PC-9 (cell line): ENCODE data around the gene CBX4. TPM values are rescaled to one million over a fixed set of nuclear protein-coding genes. Genes with fewer than 3 reads are reported as not detected.

Experiments used
- BruUV-seq: library from RNA; stranded (reverse); fragments of 400-500 nt; replicated peaks from 2 replicates; lab custom pipeline; 2021; lab: Mats Ljungman, UMichigan
- CTCF ChIA-PET: fragments of 300-600 bp; sonication (Branson Sonifier 250); formaldehyde crosslinking; loops from one replicate; lab custom pipeline; 2022; ENCODE audit warnings: antibody characterized with exemption; lab: Charles Lee
- POLR2A ChIA-PET: fragments of 300-600 bp; sonication (Branson Sonifier 250); formaldehyde crosslinking; loops from one replicate; lab custom pipeline; 2022; ENCODE audit warnings: antibody characterized with exemption; ENCODE audit not compliant: unreplicated experiment; lab: Charles Lee
- DNase-seq, 2 experiments: peaks; one replicate each; pipeline versions ENCODE4 v3.0.0 to v3.0.0-alpha.2; 2015 to 2022; ENCODE audit warnings: mixed read lengths in 1 of 2
- H2AFZ ChIP-seq: fragments of 200-600 bp; sonication (generic); 2 replicates; pipeline ENCODE4 v1.8.1; 2017; ENCODE audit warnings: antibody characterized with exemption
- H3F3A ChIP-seq: fragments of 200-600 bp; sonication (generic); 2 replicates; pipeline ENCODE4 v1.8.1; 2017; ENCODE audit warnings: antibody characterized with exemption, mild to moderate bottlenecking, low read depth; ENCODE audit not compliant: insufficient read depth
- H3K27ac ChIP-seq: fragments of 200-600 bp; sonication (generic); 2 replicates; pipeline ENCODE4 v1.6.1; 2016; ENCODE audit warnings: mixed run types
- H3K27me3 ChIP-seq: fragments of 200-600 bp; sonication (generic); 2 replicates; pipeline ENCODE4 v1.6.1; 2016; ENCODE audit warnings: low read depth, mixed run types; ENCODE audit not compliant: insufficient read depth
- H3K36me3 ChIP-seq: fragments of 200-600 bp; sonication (generic); 2 replicates; pipeline ENCODE4 v1.6.1; 2016; ENCODE audit warnings: low read depth, mixed run types
- H3K4me1 ChIP-seq: fragments of 200-600 bp; sonication (generic); replicated peaks from 2 replicates; pipeline ENCODE4 v1.6.1; 2016; ENCODE audit warnings: mixed run types; ENCODE audit not compliant: insufficient read depth
- H3K4me2 ChIP-seq: fragments of 200-600 bp; sonication (generic); 2 replicates; pipeline ENCODE4 v1.6.1; 2017; ENCODE audit warnings: mixed run types
- H3K4me3 ChIP-seq: fragments of 200-600 bp; sonication (generic); 2 replicates; pipeline ENCODE4 v1.6.1; 2016; ENCODE audit warnings: mixed run types
- H3K79me2 ChIP-seq: fragments of 200-600 bp; sonication (generic); 2 replicates; pipeline ENCODE4 v1.6.1; 2017; ENCODE audit warnings: low read depth, mixed run types
- H3K9me2 ChIP-seq: fragments of 200-600 bp; sonication (generic); 2 replicates; pipeline ENCODE4 v1.8.1; 2017; ENCODE audit warnings: mild to moderate bottlenecking; ENCODE audit not compliant: insufficient read depth
- H3K9me3 ChIP-seq: fragments of 200-600 bp; sonication (generic); 2 replicates; pipeline ENCODE4 v1.8.1; 2016; ENCODE audit warnings: low read depth; ENCODE audit not compliant: insufficient read depth
- H4K20me1 ChIP-seq: fragments of 200-600 bp; sonication (generic); 2 replicates; pipeline ENCODE4 v1.8.1; 2017; ENCODE audit not compliant: insufficient read depth
- EZH2 ChIP-seq: fragments of 200-600 bp; sonication (generic); IDR thresholded peaks from 2 replicates; pipeline ENCODE4 v1.8.0; 2017; ENCODE audit warnings: antibody characterized with exemption, low read depth
- intact Hi-C: fragments of 100-400 bp; cut with micrococcal nuclease; formaldehyde crosslinking; loops from one replicate; pipeline ENCODE4 v1.10.0; 2022; ENCODE audit not compliant: unreplicated experiment
- total RNA-seq: library from RNA; stranded (reverse); gene quantifications from 2 replicates; pipeline ENCODE4 v1.2.3, GENCODE V29; 2021
- TF ChIP-seq, protein P1 (sequence below): fragments of 200-600 bp; sonication (generic); conservative IDR thresholded peaks from 2 replicates; pipeline ENCODE4 v1.6.1; 2017; ENCODE audit warnings: mixed run types, antibody characterized with exemption, mild to moderate bottlenecking, moderate library complexity

The CBX4 gene
- total RNA-seq, 1 experiment from 2014 or later = 32.0 TPM

- Histone ChIP-seq H3K4me1 (no peaks in the 10 kb centered on the region), H4K20me1 (no peaks in the 10 kb centered on the region), H3F3A (no peaks in the 10 kb centered on the region), H3K9me2 (no peaks in the 10 kb centered on the region), H3K27me3 (no peaks in the 10 kb centered on the region), H3K4me3 (no peak overlapping the region), H2AFZ (no peak overlapping the region), H3K4me2 (no peak overlapping the region), H3K36me3 (no peaks in the 10 kb centered on the region), H3K79me2 (no peaks in the 10 kb centered on the region), H3K9me3 (no peaks in the 10 kb centered on the region), H3K27ac (no peak overlapping the region)
- POLR2A ChIA-PET = no interaction called here
- CTCF ChIA-PET = no interaction called here
- DNase-seq = no peak
- intact Hi-C loops = no loop called here
- no peak for TF ChIP-seq EZH2
- TF ChIP-seq, protein P1, sequence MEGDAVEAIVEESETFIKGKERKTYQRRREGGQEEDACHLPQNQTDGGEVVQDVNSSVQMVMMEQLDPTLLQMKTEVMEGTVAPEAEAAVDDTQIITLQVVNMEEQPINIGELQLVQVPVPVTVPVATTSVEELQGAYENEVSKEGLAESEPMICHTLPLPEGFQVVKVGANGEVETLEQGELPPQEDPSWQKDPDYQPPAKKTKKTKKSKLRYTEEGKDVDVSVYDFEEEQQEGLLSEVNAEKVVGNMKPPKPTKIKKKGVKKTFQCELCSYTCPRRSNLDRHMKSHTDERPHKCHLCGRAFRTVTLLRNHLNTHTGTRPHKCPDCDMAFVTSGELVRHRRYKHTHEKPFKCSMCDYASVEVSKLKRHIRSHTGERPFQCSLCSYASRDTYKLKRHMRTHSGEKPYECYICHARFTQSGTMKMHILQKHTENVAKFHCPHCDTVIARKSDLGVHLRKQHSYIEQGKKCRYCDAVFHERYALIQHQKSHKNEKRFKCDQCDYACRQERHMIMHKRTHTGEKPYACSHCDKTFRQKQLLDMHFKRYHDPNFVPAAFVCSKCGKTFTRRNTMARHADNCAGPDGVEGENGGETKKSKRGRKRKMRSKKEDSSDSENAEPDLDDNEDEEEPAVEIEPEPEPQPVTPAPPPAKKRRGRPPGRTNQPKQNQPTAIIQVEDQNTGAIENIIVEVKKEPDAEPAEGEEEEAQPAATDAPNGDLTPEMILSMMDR = no peak
- no TSS peak for BruUV-seq
Measured at GRCh38 chr17:79864617-79865250, 25.5 kb upstream of the CBX4 start.

DNA sequence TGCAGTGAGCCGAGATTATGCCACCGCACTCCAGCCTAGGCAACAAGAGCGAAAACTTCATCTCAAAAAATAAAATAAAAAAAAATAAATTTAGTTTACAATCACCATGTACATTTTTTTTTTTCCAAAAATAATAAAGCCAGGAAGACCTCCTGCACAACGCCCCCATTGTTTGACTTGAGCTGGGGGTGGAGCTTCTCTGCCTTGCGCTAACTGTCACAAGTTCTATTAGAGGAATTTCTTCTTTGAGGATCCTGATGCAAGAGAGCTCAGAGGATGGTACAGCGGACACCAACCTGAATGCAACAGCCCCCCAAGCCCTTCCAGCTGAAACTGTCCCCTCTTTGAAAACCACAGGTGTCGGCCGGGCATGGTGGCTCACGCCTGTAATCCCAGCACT lies 24.9 kb upstream of the CBX4 start:
- Histone ChIP-seq H4K20me1 (no peaks in the 10 kb centered on the region), H3K27ac (no peak overlapping the region), H3K4me2 (no peak overlapping the region), H3K9me2 (no peaks in the 10 kb centered on the region), H3K36me3 (no peaks in the 10 kb centered on the region), H3K4me3 (no peak overlapping the region), H3K4me1 (no peaks in the 10 kb centered on the region), H3K79me2 (no peaks in the 10 kb centered on the region), H3K27me3 (no peaks in the 10 kb centered on the region), H2AFZ (no peak overlapping the region), H3F3A (no peaks in the 10 kb centered on the region), H3K9me3 (no peaks in the 10 kb centered on the region)
- no peak for DNase-seq
- ChIA-PET CTCF (interaction anchor here (0.7 kb wide), 1 partner anchor 110 kb away, joined by 3 read pairs; no protein-coding TSS in a partner anchor), POLR2A (no interaction called here)
- intact Hi-C loops = no loop called here
- no peak for TF ChIP-seq EZH2
- TF ChIP-seq, protein P1 = no peak
- no TSS peak for BruUV-seq

DNA sequence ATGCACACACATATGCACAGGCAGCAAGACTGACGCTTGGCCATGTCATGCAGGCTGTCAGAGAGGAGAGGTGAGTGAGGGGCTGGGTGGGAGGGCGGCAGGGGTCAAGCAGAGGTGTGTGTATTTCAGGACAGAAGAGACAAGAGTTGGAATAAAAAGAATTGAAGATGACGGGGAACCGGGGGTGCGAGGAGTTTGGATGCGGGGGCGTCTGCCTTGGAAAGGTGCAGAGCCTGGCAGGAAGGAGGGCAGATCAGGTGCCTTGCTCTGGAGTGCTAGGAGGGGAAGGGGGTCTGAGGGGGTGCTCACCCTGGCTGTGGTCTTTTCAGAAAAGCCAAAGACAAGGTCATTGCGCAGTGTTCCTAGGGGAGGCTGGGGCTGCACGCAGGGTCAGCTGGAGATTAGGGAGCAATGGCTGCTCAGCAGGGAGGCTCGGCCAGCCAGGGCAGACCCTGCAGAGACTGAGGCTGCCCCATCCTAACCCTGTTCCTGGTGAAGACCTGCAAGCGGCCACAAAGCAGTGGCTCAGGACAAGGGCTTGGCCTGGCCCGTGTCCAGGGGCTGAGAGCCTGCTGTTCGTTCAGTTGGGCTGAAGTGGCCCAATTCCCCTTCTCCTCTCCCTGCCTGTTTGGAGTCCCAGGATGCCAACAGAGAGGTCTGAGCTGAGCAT lies 23.7 kb upstream of the CBX4 start:
- POLR2A ChIA-PET = no interaction called here
- Histone ChIP-seq H3K4me3 (no peak overlapping the region), H3K4me2 (no peak overlapping the region), H3K9me3 (no peaks in the 10 kb centered on the region), H3K27ac (no peak overlapping the region), H3K9me2 (no peaks in the 10 kb centered on the region), H3K36me3 (no peaks in the 10 kb centered on the region), H3K79me2 (no peaks in the 10 kb centered on the region), H3F3A (no peaks in the 10 kb centered on the region), H3K4me1 (no peaks in the 10 kb centered on the region), H3K27me3 (no peaks in the 10 kb centered on the region), H2AFZ (no peak overlapping the region), H4K20me1 (no peaks in the 10 kb centered on the region)
- BruUV-seq = no TSS peak
- no peak for DNase-seq
- TF ChIP-seq, protein P1 = no peak
- no peak for TF ChIP-seq EZH2
- intact Hi-C loops = no loop called here
- CTCF ChIA-PET = no interaction called here
